Bronchial epithelial cell (primary cell): Measurements from ENCODE around the gene WDR45B. TPM values are rescaled to one million over a fixed set of nuclear protein-coding genes. Genes with fewer than 3 reads are reported as not detected.

Experiments
- DNase-seq: peaks from one replicate; pipeline ENCODE4 v3.0.0-alpha.2; 2010; ENCODE audit warnings: low read depth
- FAIRE-seq: peaks from 2 replicates; lab custom pipeline; 2011; peaks lifted over from hg19 to GRCh38; lab: Jason Lieb, UNC
- H3K27me3 ChIP-seq: 2 replicates; pipeline ENCODE4 v1.5.1; 2011; ENCODE audit warnings: low read length; ENCODE audit not compliant: control insufficient read depth, insufficient read depth
- H3K36me3 ChIP-seq: 2 replicates; pipeline ENCODE4 v1.5.1; 2011; ENCODE audit warnings: low read length; ENCODE audit not compliant: control insufficient read depth, insufficient read depth
- H3K4me3 ChIP-seq: 2 replicates; pipeline ENCODE4 v1.5.1; 2011; ENCODE audit warnings: mild to moderate bottlenecking, low read depth, low read length, control low read depth
- total RNA-seq: library from RNA; depleted of rRNA; stranded (reverse); fragments of >200 nt; gene quantifications from 2 replicates; pipeline ENCODE4 v1.2.1, GENCODE V29; 2014
- TF ChIP-seq, protein P1 (sequence below): IDR thresholded peaks from 2 replicates; pipeline ENCODE4 v1.5.1; 2011; ENCODE audit warnings: mild to moderate bottlenecking, moderate library complexity, low read length, control low read depth, inconsistent platforms; ENCODE audit not compliant: insufficient read depth, severe bottlenecking

The WDR45B gene
- total RNA-seq, 1 donor from 2014 or later = 90.8 TPM

DNA sequence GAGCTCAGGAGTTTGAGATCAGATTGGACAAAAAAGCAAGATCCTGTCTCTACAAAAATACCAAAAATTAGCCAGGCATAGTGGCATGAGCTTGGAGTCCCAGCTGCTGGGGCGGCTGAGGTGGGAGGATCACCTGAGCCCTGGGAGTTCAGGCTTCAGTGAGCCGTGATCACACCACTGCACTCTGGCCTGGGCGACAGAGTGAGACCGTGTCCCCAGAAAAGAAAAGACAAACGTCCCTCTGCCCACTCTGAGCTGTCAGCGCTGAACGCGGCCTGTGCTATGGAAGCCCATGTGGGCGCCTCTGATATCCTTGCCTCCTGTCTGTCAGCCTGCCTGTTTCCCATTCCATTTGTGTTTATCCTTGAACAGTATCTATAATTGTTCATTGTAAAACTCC is 78.0 kb downstream of the WDR45B start:
- DNase-seq = no peak
- H3K36me3 ChIP-seq = peaks cover 35% of the 10 kb centered on the region
- no peaks in the 10 kb centered on the region for H3K27me3 ChIP-seq
- TF ChIP-seq, protein P1, sequence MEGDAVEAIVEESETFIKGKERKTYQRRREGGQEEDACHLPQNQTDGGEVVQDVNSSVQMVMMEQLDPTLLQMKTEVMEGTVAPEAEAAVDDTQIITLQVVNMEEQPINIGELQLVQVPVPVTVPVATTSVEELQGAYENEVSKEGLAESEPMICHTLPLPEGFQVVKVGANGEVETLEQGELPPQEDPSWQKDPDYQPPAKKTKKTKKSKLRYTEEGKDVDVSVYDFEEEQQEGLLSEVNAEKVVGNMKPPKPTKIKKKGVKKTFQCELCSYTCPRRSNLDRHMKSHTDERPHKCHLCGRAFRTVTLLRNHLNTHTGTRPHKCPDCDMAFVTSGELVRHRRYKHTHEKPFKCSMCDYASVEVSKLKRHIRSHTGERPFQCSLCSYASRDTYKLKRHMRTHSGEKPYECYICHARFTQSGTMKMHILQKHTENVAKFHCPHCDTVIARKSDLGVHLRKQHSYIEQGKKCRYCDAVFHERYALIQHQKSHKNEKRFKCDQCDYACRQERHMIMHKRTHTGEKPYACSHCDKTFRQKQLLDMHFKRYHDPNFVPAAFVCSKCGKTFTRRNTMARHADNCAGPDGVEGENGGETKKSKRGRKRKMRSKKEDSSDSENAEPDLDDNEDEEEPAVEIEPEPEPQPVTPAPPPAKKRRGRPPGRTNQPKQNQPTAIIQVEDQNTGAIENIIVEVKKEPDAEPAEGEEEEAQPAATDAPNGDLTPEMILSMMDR = no peak
- FAIRE-seq = no peak
- H3K4me3 ChIP-seq = no peak overlapping the region

DNA sequence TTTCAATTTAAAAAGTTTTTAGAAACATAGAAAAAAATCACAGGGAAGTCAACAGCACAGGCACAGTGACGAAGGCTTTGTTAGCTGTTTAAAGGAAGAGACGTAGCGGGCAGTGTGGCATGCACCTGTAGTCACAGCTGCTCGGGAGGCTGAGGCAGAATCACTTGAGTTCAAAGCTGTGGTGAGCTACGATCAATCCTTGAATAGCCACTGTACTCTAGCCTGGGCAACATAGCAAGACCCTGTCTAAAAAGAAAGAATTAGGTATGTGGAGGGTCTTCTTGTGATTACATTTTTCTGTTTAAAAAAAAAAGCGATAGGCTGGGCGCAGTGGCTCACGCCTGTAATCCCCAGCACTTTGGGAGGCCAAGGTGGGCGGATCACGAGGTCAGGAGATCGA is 78.6 kb downstream of the WDR45B start:
- TF ChIP-seq, protein P1 = no peak
- FAIRE-seq = no peak
- Histone ChIP-seq H3K4me3 (no peak overlapping the region), H3K36me3 (peaks cover 35% of the 10 kb centered on the region), H3K27me3 (no peaks in the 10 kb centered on the region)
- no peak for DNase-seq

DNA sequence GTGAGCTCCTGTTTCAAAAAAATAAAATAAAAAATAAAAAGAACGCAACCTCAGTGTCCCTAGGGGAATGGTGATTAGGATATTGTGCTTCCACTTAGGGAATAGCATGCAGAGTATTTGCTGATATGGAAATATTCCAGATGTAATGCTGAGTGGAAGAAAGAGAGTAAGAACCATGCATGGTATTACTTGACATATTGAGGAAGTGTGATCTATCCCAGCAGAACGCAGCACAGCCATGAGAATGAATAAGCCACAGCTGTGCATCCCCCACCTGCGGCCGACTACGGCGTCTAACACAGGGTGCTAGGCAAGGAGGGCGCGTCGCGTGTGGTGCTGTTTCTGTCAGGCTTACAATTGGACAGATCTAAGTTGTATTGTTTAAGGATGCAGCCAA is 79.2 kb downstream of the WDR45B start:
- Histone ChIP-seq H3K27me3 (no peaks in the 10 kb centered on the region), H3K36me3 (peaks cover 34% of the 10 kb centered on the region), H3K4me3 (no peak overlapping the region)
- TF ChIP-seq, protein P1 = no peak
- DNase-seq (no peak), FAIRE-seq (no peak)

DNA sequence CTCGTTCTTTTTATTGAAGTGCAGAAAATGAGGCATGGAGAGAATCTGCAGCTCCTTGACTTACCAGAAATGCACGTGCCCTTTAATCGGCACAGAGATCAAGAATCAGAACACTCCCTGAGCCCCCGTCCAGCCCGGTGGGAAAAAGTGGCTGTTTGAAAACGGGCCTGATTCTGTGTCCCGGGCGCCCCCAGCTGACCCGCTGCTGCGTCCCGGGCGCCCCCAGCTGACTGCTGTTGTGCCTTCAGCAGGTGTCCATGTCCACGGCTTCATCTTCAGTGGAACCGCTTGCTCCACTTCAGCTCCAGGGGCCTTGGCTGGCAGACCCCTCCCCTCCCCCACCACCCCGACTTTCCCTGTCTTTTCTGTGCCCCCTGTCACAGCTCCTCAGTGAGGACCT is 81.0 kb downstream of the WDR45B start:
- FAIRE-seq (no peak), DNase-seq (no peak)
- TF ChIP-seq, protein P1 = no peak
- Histone ChIP-seq H3K36me3 (peaks cover 33% of the 10 kb centered on the region), H3K4me3 (no peak overlapping the region), H3K27me3 (no peaks in the 10 kb centered on the region)

DNA sequence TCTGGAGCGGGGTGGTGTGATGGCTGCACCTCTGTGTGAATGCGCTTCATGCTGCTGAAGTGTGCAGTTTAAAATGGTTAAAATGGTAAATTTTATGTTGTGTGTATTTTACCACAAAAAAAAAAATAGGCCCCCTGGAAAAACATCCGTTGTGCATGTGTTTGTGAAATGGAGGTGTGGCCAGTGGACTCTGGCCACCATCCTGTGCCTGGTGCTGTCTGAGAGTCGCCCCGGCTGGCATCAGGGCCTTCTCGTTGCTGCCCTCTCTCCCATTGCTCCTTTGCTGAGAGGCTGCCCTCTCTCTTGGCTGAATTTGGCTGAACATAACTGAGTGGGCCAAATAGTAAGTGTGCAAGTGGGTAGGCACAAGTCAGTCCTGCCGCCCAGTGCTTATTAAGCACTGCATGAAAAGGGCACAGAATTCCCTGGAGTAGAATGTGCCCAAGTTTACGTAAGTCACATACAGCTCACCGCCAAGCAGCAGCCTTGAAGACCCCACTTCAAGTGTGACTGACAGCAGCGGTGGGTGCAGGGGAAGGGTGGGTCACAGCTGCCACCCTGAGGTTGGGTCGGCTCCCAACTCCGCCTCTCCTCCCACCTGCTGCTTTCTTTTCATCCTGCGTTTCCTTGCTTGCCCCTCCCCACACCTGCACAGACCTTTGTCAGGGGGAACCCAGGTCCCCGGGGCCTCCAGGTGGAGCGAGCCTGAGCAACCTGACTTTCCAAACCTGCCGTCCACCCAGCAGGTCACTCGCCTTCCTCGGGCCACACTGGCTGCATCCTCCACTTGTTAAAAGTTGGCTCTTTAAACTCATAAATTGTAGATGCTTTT is 81.9 kb downstream of the WDR45B start:
- TF ChIP-seq, protein P1 = no peak
- no peak overlapping the region for H3K4me3 ChIP-seq
- no peak for FAIRE-seq
- H3K36me3 ChIP-seq = peaks cover 28% of the 10 kb centered on the region
- DNase-seq = no peak
- no peaks in the 10 kb centered on the region for H3K27me3 ChIP-seq

DNA sequence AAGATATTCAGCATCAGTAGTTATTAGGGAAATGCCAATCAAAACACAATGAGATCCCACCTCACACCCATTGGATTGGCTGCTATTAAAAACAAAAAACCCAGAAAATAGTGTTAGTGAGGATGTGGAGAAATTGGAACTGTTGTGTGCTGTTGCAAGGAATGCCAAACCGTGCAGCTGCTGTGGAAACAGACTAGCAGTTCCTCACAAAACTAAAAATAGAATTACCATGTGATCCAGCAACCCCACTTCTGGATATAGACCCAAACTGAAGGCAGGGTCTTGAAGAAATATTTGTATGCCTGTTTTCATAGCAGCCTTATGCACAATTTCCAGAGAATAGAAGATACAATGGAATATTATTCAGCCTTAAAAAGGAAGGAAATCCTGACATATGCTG is 82.7 kb downstream of the WDR45B start:
- Histone ChIP-seq H3K4me3 (no peak overlapping the region), H3K27me3 (no peaks in the 10 kb centered on the region), H3K36me3 (peaks cover 24% of the 10 kb centered on the region)
- TF ChIP-seq, protein P1 = no peak
- FAIRE-seq (no peak), DNase-seq (no peak)
